ENCODE data around the gene GPR180. TPM values are rescaled to one million over a fixed set of nuclear protein-coding genes. Genes with fewer than 3 reads are reported as not detected.

GPR180 gene
- total RNA-seq, 1 experiment from 2014 or later = 5.6 TPM

DNA sequence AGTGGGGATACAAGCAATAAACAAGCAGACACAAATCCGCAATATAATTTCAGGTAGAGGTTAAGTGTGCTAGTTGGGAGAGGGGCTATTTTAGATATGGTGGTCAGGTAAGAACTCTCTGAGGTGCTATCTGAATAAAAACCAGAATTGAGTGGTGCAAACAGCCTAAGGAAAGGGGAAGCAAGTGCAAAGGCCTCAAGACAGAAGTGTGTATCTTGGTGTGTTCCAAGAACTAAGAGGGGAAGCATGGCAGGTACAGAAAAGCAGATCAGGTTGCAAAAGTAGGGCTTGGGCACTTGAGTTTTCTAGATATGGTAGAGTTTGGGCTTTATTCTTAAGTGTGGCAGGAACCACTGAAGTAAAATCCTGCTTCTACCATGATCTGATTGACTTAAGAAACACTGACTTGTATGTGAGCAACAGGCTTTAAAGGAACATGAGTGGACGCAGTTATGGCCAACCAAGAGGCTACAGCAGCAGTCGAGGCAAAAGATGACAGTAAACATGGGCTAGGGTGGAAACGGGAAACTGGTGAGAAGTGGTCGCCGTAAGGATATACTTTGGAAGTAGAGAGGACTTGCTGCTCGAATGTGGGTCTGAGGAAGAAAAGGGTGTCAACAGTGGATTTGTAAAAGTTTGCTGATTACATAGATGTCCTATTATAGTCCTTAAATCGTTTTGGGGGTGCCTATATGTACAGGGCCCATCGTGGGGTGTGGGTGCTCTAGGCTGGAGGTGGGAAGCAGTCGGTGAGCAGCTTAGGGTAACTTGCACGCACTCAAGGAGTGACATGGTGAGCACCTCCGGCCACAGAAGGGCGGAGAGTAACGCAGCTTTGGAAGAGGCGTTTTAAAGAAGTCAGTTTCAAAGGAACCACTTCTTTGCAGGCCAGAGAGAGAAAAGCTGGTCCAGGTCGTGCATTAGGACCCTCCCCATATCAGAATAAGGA is 6.4 kb upstream of the GPR180 start:
- Histone ChIP-seq H3K9me2 (replicated peaks; ENCODE audit: low read length) (no peaks in the 10 kb centered on the region), H3K79me2 (ENCODE audit: low read length) (peaks cover 30% of the 10 kb centered on the region), H3F3A (ENCODE audit: low read length, unreplicated experiment) (no peaks in the 10 kb centered on the region), H3K27me3 (ENCODE audit: low read length) (no peaks in the 10 kb centered on the region), H3K4me3 (ENCODE audit: low read length) (peak overlapping the region; percentile 94), H3K9me3 (ENCODE audit: low read length) (no peaks in the 10 kb centered on the region), H3K27ac (ENCODE audit: low read length) (peak overlapping the region; percentile 13; the same call in 1 of the 2 replicates), H2AFZ (ENCODE audit: low read length) (peak overlapping the region; percentile 96), H3K4me2 (ENCODE audit: low read length) (peak overlapping the region; percentile 96), H3K4me1 (ENCODE audit: insufficient read depth, low read length) (peaks cover 19% of the 10 kb centered on the region), H3K9ac (ENCODE audit: low read length) (peak overlapping the region; percentile 93), H4K20me1 (ENCODE audit: low read length) (peaks cover 8% of the 10 kb centered on the region; the same call in 1 of the 2 replicates), H3K36me3 (ENCODE audit: low read depth, low read length) (peaks cover 5% of the 10 kb centered on the region; the same call in 1 of the 2 replicates)
- TSS peak; percentile 60 for BruUV-seq (replicated peaks)
- ATAC-seq (peak; percentile 67), DNase-seq (peak; percentile 12)
- ChIA-PET POLR2A (ENCODE audit: unreplicated experiment) (no interaction called here), CTCF (no interaction called here)
- TF ChIP-seq EZH2 (IDR thresholded peaks at IDR 0.05; ENCODE audit: low read length, unreplicated experiment) (no peak), EZH2phosphoT487 (IDR thresholded peaks at IDR 0.05; ENCODE audit: borderline replicate concordance, low read length) (no peak)
- TF ChIP-seq, protein P1, sequence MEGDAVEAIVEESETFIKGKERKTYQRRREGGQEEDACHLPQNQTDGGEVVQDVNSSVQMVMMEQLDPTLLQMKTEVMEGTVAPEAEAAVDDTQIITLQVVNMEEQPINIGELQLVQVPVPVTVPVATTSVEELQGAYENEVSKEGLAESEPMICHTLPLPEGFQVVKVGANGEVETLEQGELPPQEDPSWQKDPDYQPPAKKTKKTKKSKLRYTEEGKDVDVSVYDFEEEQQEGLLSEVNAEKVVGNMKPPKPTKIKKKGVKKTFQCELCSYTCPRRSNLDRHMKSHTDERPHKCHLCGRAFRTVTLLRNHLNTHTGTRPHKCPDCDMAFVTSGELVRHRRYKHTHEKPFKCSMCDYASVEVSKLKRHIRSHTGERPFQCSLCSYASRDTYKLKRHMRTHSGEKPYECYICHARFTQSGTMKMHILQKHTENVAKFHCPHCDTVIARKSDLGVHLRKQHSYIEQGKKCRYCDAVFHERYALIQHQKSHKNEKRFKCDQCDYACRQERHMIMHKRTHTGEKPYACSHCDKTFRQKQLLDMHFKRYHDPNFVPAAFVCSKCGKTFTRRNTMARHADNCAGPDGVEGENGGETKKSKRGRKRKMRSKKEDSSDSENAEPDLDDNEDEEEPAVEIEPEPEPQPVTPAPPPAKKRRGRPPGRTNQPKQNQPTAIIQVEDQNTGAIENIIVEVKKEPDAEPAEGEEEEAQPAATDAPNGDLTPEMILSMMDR (conservative IDR thresholded peaks at IDR 0.05; ENCODE audit: low read depth, low read length) = no peak
- intact Hi-C loops (cut with micrococcal nuclease) = no loop called here

DNA sequence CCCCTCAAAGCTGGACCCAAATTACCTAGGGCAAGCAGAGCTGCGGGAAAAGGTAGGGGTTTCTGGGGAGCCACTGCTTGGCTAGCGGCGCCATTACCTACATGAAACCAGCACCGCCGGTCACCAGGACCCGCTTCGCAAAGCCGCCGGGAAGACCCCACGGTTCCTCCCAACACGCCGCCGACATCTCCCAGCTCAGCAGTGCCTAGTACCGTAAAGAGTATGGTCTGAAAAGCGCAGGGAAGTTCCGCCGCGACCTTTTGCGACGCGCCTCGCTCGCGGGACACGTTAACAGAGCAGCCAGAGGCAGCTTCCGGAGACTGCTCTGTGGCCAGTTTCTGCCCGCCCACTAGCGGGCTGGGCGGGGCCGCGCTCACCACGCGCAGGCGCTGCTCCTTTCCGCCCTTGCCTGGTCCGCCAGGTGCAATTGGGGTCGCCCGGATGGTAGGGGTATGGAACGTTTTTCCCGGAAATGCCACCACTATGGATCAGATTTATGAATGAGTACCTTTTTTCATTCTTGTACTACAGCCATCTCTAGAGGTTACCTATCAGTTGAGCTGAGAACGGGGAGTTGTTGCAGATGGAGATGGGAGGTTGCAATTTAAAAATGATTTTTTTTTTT is 5.6 kb upstream of the GPR180 start, which contains the start of gene TGDS:
Gene TGDS (minus strand): TSS at position 203 of the 625 bp plus-strand sequence. CDS start 16 bp downstream, at position 187.
- CTCF ChIA-PET = interaction anchor here (0.6 kb wide), 2 partner anchors 23 to 45 kb away, joined by 3 to 5 read pairs; no protein-coding TSS in a partner anchor
- Histone ChIP-seq H3K4me1 (ENCODE audit: insufficient read depth, low read length) (peaks cover 19% of the 10 kb centered on the region), H3K9ac (ENCODE audit: low read length) (peak within 1 kb of the TSS; percentile 93), H3K36me3 (ENCODE audit: low read depth, low read length) (peaks cover 5% of the 10 kb centered on the region; the same call in 1 of the 2 replicates), H3K9me3 (ENCODE audit: low read length) (no peaks in the 10 kb centered on the region), H3K79me2 (ENCODE audit: low read length) (peaks cover 30% of the 10 kb centered on the region), H3K27me3 (ENCODE audit: low read length) (no peaks in the 10 kb centered on the region), H3F3A (ENCODE audit: low read length, unreplicated experiment) (no peaks in the 10 kb centered on the region), H2AFZ (ENCODE audit: low read length) (peak within 1 kb of the TSS; percentile 96), H4K20me1 (ENCODE audit: low read length) (peaks cover 8% of the 10 kb centered on the region; the same call in 1 of the 2 replicates), H3K27ac (ENCODE audit: low read length) (peak within 1 kb of the TSS; percentile 13; the same call in 1 of the 2 replicates), H3K4me2 (ENCODE audit: low read length) (peak within 1 kb of the TSS; percentile 96), H3K4me3 (ENCODE audit: low read length) (peak within 1 kb of the TSS; percentile 94), H3K9me2 (replicated peaks; ENCODE audit: low read length) (no peaks in the 10 kb centered on the region)
- no peak for TF ChIP-seq EZH2phosphoT487 (IDR thresholded peaks at IDR 0.05; ENCODE audit: borderline replicate concordance, low read length)
- TF ChIP-seq, protein P1 (conservative IDR thresholded peaks at IDR 0.05; ENCODE audit: low read depth, low read length) = no peak
- no peak for TF ChIP-seq EZH2 (IDR thresholded peaks at IDR 0.05; ENCODE audit: low read length, unreplicated experiment)
- intact Hi-C loops (cut with micrococcal nuclease) = no loop called here
- BruUV-seq (replicated peaks) = TSS peak; percentile 85
- peak; percentile 88 for DNase-seq
- POLR2A ChIA-PET (ENCODE audit: unreplicated experiment) = interaction anchor here (0.6 kb wide), 1 partner anchor 509 kb away, joined by 3 read pairs; no protein-coding TSS in a partner anchor
- peak; percentile 96 for ATAC-seq
